ENCODE data around the gene RAB25. TPM values are rescaled to one million over a fixed set of nuclear protein-coding genes. Genes with fewer than 3 reads are reported as not detected.

Gene RAB25
- total RNA-seq, 2 experiments from 2014 or later, result not detected

GRCh38 chr1:156097499-156098178, 36.7 kb downstream of the RAB25 start:
- Histone ChIP-seq H3K9me2 (ENCODE audit: insufficient read depth, low read length) (no peaks in the 10 kb centered on the region), H3K4me3 (ENCODE audit: low read depth, low read length, poor library complexity, severe bottlenecking) (no peak overlapping the region), H4K20me1 (ENCODE audit: insufficient read depth, low read length) (no peaks in the 10 kb centered on the region), H3K79me2 (ENCODE audit: insufficient read depth, low read depth, low read length) (no peaks in the 10 kb centered on the region), H3K36me3 (ENCODE audit: insufficient read depth, low read length) (no peaks in the 10 kb centered on the region), H3K4me1 (ENCODE audit: insufficient read depth, low read length, poor library complexity, severe bottlenecking) (peaks cover 18% of the 10 kb centered on the region), H2AFZ (ENCODE audit: low read length) (no peak overlapping the region; the same call in 1 of the 2 replicates), H3K9me3 (ENCODE audit: low read length) (no peaks in the 10 kb centered on the region), H3K4me2 (ENCODE audit: low read length) (peak overlapping the region; percentile 60; the same call in 1 of the 2 replicates), H3K27ac (ENCODE audit: low read depth, low read length, poor library complexity, severe bottlenecking) (no peak overlapping the region)
- no peak for DNase-seq (ENCODE audit: low spot score)
- intact Hi-C loops (cut with micrococcal nuclease; ENCODE audit: unreplicated experiment), result no loop called here
- ChIA-PET CTCF (ENCODE audit: unreplicated experiment) (interaction anchor here (0.6 to 2.6 kb wide), 4 partner anchors 12 to 127 kb away, joined by 3 to 13 read pairs (median 3); no protein-coding TSS in a partner anchor), POLR2A (interaction anchor here (1.1 kb wide), 1 partner anchor 24 kb away, joined by 5 read pairs; no protein-coding TSS in a partner anchor)
- TF ChIP-seq CTCF (conservative IDR thresholded peaks at IDR 0.05; ENCODE audit: low read length), result no peak
- no peak for TF ChIP-seq EZH2phosphoT487 (IDR thresholded peaks at IDR 0.05; ENCODE audit: borderline replicate concordance, low read depth, low read length)
- no TSS peak for BruUV-seq (replicated peaks)

DNA sequence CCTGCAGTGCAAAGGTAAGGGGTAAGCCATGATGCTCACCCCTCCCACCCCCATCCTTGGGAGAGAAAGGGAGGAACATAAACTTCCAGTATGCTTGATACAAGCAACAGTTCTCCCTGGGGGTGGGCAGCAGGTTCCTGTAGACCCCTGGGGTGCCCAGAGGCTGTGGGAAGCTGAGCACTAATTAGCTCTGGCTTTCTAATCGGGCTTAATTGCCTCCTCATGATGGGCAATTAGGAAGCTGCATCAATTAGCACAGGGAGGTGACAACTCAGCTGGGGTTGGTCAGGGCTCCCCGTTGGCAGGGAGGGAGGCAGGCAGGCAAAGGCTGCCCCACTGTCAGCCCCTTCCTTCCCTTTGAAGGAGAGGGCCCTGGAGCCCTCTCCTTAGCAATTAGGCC, 37.8 kb downstream of the RAB25 start:
- no peak for TF ChIP-seq CTCF (conservative IDR thresholded peaks at IDR 0.05; ENCODE audit: low read length)
- TF ChIP-seq EZH2phosphoT487 (IDR thresholded peaks at IDR 0.05; ENCODE audit: borderline replicate concordance, low read depth, low read length), result no peak
- no peaks in the 10 kb centered on the region for H3K36me3 ChIP-seq (ENCODE audit: insufficient read depth, low read length)
- H3K27ac ChIP-seq (ENCODE audit: low read depth, low read length, poor library complexity, severe bottlenecking), result no peak overlapping the region
- H3K4me1 ChIP-seq (ENCODE audit: insufficient read depth, low read length, poor library complexity, severe bottlenecking), result peaks cover 18% of the 10 kb centered on the region
- DNase-seq (ENCODE audit: low spot score), result no peak
- no peaks in the 10 kb centered on the region for H3K79me2 ChIP-seq (ENCODE audit: insufficient read depth, low read depth, low read length)
- intact Hi-C loops (cut with micrococcal nuclease; ENCODE audit: unreplicated experiment), result no loop called here
- ChIA-PET POLR2A (interaction anchor here (0.6 to 1.4 kb wide), 6 partner anchors 22 to 236 kb away, joined by 3 to 4 read pairs (median 4); no protein-coding TSS in a partner anchor), CTCF (ENCODE audit: unreplicated experiment) (interaction anchor here (2.5 kb wide), 1 partner anchor 29 kb away, joined by 8 read pairs; no protein-coding TSS in a partner anchor)
- BruUV-seq (replicated peaks), result no TSS peak
- H3K4me2 ChIP-seq (ENCODE audit: low read length), result no peak overlapping the region
- H4K20me1 ChIP-seq (ENCODE audit: insufficient read depth, low read length), result no peaks in the 10 kb centered on the region
- no peak overlapping the region for H3K4me3 ChIP-seq (ENCODE audit: low read depth, low read length, poor library complexity, severe bottlenecking)
- no peak overlapping the region for H2AFZ ChIP-seq (ENCODE audit: low read length)
- H3K9me2 ChIP-seq (ENCODE audit: insufficient read depth, low read length), result no peaks in the 10 kb centered on the region
- no peaks in the 10 kb centered on the region for H3K9me3 ChIP-seq (ENCODE audit: low read length)

DNA sequence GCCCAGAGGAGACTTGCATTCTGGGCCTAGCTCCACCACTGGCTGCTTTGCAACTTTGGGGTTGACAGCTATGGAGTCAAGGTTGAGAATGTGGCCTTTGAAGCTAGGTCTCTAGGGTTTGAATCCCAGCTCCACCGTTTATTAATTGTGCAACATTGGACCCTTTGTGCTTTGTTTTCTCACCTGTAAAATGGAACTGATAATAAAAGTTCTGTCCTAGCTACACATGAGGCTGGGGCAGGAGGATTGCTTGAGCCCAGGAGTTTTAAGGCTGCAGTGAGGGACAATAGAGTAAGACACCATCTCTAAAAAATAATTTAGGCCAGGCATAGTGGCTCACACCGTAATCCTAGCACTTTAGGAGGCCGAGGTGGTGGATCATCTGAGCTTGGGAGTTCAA, 38.3 kb downstream of the RAB25 start:
- H3K27ac ChIP-seq (ENCODE audit: low read depth, low read length, poor library complexity, severe bottlenecking), result no peak overlapping the region
- no TSS peak for BruUV-seq (replicated peaks)

More for the DNA sequence above, 38.3 kb downstream of the RAB25 start:
- Histone ChIP-seq H3K36me3 (ENCODE audit: insufficient read depth, low read length) (no peaks in the 10 kb centered on the region), H2AFZ (ENCODE audit: low read length) (no peak overlapping the region), H3K79me2 (ENCODE audit: insufficient read depth, low read depth, low read length) (no peaks in the 10 kb centered on the region), H3K4me1 (ENCODE audit: insufficient read depth, low read length, poor library complexity, severe bottlenecking) (peaks cover 18% of the 10 kb centered on the region), H3K9me2 (ENCODE audit: insufficient read depth, low read length) (no peaks in the 10 kb centered on the region), H4K20me1 (ENCODE audit: insufficient read depth, low read length) (no peaks in the 10 kb centered on the region), H3K9me3 (ENCODE audit: low read length) (no peaks in the 10 kb centered on the region), H3K4me2 (ENCODE audit: low read length) (no peak overlapping the region), H3K4me3 (ENCODE audit: low read depth, low read length, poor library complexity, severe bottlenecking) (no peak overlapping the region)
- CTCF ChIA-PET (ENCODE audit: unreplicated experiment), result interaction anchor here (2.5 kb wide), 1 partner anchor 29 kb away, joined by 8 read pairs; no protein-coding TSS in a partner anchor
- no peak for DNase-seq (ENCODE audit: low spot score)
- POLR2A ChIA-PET, result interaction anchor here (0.6 to 1.4 kb wide), 5 partner anchors 22 to 236 kb away, joined by 3 to 4 read pairs (median 3); no protein-coding TSS in a partner anchor
- intact Hi-C loops (cut with micrococcal nuclease; ENCODE audit: unreplicated experiment), result no loop called here
- no peak for TF ChIP-seq CTCF (conservative IDR thresholded peaks at IDR 0.05; ENCODE audit: low read length)
- no peak for TF ChIP-seq EZH2phosphoT487 (IDR thresholded peaks at IDR 0.05; ENCODE audit: borderline replicate concordance, low read depth, low read length)
